Effector memory CD4-positive, alpha-beta T cell (primary cell): ENCODE results near the gene PPL.

Source experiments
- DNase-seq, 3 donors: peaks; one replicate each; pipeline ENCODE4 v3.0.0-alpha.2; 2020
- H3K27ac ChIP-seq: 2 replicates; pipeline ENCODE4 v1.7.0; 2013; ENCODE audit warnings: mild to moderate bottlenecking, low read length, moderate library complexity; ENCODE audit not compliant: insufficient read depth, poor library complexity, severe bottlenecking
- H3K27me3 ChIP-seq: replicated peaks from 2 replicates; pipeline ENCODE4 v1.7.0; 2013; ENCODE audit warnings: mild to moderate bottlenecking, low read length; ENCODE audit not compliant: insufficient read depth, control insufficient read depth, poor library complexity, severe bottlenecking
- H3K36me3 ChIP-seq: 2 replicates; pipeline ENCODE4 v1.7.0; 2013; ENCODE audit warnings: mild to moderate bottlenecking, low read length, moderate library complexity; ENCODE audit not compliant: control insufficient read depth, insufficient read depth
- H3K4me1 ChIP-seq: 2 replicates; pipeline ENCODE4 v1.7.0; 2013; ENCODE audit warnings: low read length, mild to moderate bottlenecking; ENCODE audit not compliant: control insufficient read depth, insufficient read depth, poor library complexity, severe bottlenecking
- H3K4me3 ChIP-seq: 2 replicates; pipeline ENCODE4 v1.7.0; 2013; ENCODE audit warnings: low read length, low read depth, mild to moderate bottlenecking; ENCODE audit not compliant: insufficient read depth, poor library complexity, severe bottlenecking
- H3K9me3 ChIP-seq: 2 replicates; pipeline ENCODE4 v1.7.0; 2013; ENCODE audit warnings: mild to moderate bottlenecking, low read length, moderate library complexity; ENCODE audit not compliant: control insufficient read depth

PPL gene

DNA sequence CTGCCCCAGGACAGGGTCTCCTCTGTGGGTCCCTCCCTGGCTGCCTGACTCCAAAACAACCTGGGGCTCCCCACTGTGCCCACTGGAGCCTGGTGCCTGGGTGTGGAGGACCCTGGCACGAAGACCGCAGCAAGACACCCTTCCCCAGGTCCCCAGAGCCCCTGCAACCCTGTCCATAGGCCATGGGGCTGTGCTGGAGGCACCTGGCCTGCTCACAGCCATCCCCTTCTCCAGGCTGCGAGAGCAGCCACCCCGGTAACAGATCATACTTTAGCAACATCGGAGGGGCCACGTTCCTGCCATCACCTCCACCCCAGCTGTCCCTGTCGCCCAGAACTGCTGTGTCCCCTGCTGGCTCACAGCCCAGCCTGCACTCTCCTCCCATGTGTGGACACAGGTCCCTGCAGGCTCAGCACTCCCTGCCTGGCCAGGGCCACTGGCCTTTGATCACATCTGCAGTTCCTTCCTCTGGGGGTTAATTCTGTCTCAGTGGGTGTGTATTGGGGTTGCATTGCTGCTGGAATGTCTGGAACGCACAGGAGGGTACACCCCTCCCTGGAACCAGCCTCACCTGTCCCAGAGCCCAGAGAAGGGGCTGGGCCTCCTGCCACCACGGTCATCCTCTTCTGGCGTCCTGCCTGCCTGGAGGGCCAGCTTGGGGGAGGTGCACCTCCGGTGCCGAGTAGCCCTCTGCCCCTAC, 12.2 kb downstream of the PPL start:
- no peak overlapping the region for H3K4me3 ChIP-seq
- peaks cover 7% of the 10 kb centered on the region for H3K9me3 ChIP-seq
- no peak overlapping the region for H3K27ac ChIP-seq
- DNase-seq, result no peak
- H3K27me3 ChIP-seq, result no peaks in the 10 kb centered on the region
- H3K4me1 ChIP-seq, result no peaks in the 10 kb centered on the region
- no peaks in the 10 kb centered on the region for H3K36me3 ChIP-seq

DNA sequence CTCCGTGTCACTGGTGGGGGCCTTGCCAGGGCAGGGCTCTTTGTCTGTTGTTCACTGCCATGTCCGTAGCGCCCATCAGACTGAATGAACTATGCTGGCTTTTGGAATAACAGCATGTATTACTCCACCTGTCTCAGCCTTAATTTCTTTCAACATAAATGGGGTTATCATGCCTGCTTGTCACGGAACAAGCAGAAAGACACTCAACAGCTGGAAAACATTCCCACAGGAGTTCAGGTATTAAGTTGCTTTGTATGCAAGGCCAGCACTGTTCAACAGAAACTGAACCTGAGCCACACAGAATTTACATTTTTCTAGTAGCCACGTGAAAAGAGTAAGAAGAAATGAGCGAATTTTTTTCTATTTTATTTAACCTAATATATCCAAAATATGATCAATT, 13.1 kb downstream of the PPL start:
- Histone ChIP-seq H3K4me1 (no peaks in the 10 kb centered on the region), H3K36me3 (no peaks in the 10 kb centered on the region), H3K27ac (no peak overlapping the region), H3K27me3 (no peaks in the 10 kb centered on the region), H3K9me3 (peaks cover 7% of the 10 kb centered on the region), H3K4me3 (no peak overlapping the region)
- DNase-seq, result no peak

DNA sequence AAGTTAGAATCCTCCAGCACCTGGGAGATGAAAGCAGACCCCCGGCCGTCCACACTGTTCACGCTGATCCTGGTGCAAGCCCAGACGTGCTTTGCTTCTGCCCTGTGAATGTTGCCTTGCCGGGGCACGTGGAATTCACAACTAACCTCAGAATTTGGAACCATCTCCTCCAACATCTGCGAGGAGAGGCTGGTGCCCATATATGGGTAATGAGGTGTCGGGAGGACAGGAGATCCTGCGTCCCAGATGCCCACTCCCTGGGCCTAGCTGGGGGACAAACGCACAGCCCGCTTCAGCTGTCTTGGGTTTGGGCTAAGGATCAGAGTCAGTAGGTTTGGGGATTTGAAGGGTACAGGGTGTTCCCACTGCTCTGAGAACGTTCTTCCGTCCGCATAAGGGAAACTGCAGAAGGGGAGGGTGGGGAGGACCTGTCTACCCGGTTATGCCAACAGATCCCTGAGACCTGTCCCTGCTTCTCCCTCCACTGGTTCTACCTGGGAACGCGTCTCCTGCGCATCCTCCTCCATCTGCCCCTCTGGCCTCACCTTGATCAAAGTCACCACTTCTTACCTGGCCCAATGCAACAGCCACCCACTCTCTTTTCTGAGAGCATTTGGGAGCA, 14.1 kb downstream of the PPL start:
- DNase-seq, result no peak
- Histone ChIP-seq H3K4me1 (no peaks in the 10 kb centered on the region), H3K9me3 (peaks cover 7% of the 10 kb centered on the region), H3K27me3 (no peaks in the 10 kb centered on the region), H3K36me3 (no peaks in the 10 kb centered on the region), H3K4me3 (no peak overlapping the region), H3K27ac (no peak overlapping the region)

DNA sequence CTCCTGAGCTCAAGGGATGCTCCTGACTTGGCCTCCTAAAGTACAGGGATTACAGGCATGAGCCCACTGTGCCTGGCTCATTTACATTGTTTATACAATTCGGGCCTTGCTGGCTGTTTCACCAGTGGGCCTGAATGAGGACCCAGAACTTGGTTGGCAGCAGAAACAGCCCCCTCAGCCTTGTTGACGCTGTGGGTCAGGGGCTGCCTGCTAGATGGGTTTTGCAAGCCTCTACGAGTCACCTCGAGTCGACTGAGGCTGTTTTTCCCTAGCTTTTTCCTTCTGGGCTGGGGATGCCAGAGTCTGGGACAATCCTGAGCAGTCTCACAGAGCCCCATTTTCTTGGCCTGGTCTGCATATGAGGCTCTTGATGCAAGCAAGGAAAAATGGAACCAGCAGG, 16.1 kb downstream of the PPL start:
- H3K9me3 ChIP-seq, result no peaks in the 10 kb centered on the region
- no peak overlapping the region for H3K27ac ChIP-seq
- H3K27me3 ChIP-seq, result no peaks in the 10 kb centered on the region
- H3K4me1 ChIP-seq, result no peaks in the 10 kb centered on the region
- H3K4me3 ChIP-seq, result no peak overlapping the region
- no peak for DNase-seq
- no peaks in the 10 kb centered on the region for H3K36me3 ChIP-seq

DNA sequence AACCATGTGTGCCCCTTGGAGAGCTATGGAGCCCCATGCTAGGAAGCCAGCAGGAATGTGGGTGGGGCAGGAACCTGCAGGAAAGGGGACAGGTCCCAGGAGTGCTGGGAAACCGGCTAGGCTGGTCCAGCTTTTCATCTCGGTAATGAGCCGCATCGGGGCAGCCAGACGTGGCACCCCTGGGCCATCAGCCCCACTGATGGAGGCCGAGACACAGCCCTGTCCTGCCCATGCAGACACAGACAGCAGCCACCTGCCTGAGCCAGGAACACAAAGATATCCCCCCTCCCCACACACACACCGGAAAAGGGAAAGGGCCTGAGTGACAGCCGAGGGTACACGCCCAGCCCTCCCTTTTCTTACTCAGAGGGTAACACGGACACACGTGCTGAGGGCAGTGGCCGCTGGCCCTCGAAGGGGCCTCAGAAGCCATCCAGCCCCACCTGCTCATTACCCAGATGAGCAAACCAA, 18.1 kb downstream of the PPL start:
- no peak for DNase-seq
- Histone ChIP-seq H3K36me3 (no peaks in the 10 kb centered on the region), H3K27me3 (no peaks in the 10 kb centered on the region), H3K4me1 (no peaks in the 10 kb centered on the region), H3K4me3 (no peak overlapping the region), H3K9me3 (no peaks in the 10 kb centered on the region), H3K27ac (no peak overlapping the region)

DNA sequence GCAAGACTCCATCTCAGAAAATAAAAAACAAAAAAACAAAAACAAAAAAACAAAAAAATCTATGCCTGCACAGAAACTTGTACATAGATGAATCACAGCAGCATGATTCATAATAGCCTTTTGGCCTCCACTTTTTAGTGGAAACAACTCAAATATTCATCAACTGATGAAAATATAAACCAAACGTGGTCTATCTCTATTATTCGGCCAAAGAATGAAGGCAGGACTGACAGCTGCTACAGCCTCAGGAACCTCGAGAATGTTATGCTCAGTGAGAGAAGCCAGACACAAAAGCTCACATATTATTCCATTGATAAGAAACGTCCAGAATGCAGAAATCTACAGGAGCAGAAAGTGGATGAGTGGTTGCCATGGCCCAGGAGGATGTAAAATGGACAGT, 19.8 kb downstream of the PPL start:
- H3K27ac ChIP-seq, result no peak overlapping the region
- no peak for DNase-seq
- H3K36me3 ChIP-seq, result no peaks in the 10 kb centered on the region
- H3K4me3 ChIP-seq, result no peak overlapping the region
- no peaks in the 10 kb centered on the region for H3K9me3 ChIP-seq
- H3K4me1 ChIP-seq, result no peaks in the 10 kb centered on the region
- H3K27me3 ChIP-seq, result no peaks in the 10 kb centered on the region

DNA sequence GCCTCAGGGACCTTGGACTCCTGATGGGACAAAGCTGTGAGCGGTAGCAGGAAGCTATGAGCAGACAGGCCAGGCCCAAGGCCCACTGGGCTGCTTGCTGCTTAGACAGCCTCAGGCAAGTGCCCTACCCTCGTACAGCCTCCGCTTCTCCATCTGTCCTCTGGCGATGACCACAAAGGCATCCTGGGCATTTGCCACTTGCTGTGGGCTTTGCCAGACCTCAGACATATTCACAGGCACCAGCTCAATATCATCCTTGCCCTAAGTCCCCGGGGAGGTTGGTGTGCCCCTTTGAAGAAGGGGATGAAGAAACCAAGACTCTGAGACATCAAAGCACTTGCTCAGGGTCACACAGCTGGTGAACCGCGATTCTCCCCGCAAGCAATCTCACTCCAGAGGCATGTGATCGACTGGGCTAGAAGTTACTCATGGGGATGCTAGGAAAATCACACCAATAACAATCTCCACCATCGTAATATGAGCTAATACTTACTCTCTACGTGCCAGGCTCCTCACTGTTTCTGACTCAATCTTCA, 21.7 kb downstream of the PPL start:
- H3K27ac ChIP-seq, result no peak overlapping the region
- DNase-seq, result no peak
- H3K4me1 ChIP-seq, result no peaks in the 10 kb centered on the region
- H3K36me3 ChIP-seq, result no peaks in the 10 kb centered on the region
- no peak overlapping the region for H3K4me3 ChIP-seq
- H3K27me3 ChIP-seq, result no peaks in the 10 kb centered on the region
- no peaks in the 10 kb centered on the region for H3K9me3 ChIP-seq

DNA sequence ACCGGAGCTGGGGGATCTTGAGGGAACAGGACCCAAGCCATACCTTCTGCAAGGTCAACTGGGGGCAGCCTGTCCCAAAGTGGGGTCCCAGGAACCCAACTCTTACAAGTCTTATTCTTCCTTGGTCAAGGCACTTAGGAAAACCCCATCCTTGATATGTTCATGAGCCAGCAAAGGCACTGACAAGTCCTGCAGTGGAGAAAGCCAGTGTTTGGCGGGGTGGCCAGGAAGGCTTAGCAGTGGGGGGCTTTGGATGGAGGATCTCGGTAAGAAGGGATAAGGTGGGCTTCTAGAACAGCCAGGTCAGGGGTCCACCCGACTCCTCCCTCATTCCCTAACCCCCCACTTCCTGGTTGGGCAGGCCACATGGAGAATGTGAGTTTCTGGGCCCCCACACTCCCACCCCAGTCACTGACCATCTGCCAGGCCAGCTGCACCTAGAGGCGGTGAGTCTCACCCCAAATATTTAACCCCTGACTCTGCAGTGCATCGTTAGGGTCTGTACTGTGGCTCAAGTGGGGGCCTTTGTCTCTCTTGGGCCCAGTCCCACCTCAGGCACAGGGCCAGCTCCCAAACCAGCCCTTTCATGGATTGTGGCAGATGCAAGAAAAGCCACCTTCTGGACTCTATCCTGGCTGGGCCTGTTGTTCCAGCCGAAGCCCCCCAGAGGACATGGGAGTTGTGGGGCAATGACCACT, 22.3 kb downstream of the PPL start:
- no peaks in the 10 kb centered on the region for H3K36me3 ChIP-seq
- H3K4me1 ChIP-seq, result no peaks in the 10 kb centered on the region
- no peak for DNase-seq
- no peak overlapping the region for H3K4me3 ChIP-seq
- H3K27ac ChIP-seq, result no peak overlapping the region
- no peaks in the 10 kb centered on the region for H3K9me3 ChIP-seq
- no peaks in the 10 kb centered on the region for H3K27me3 ChIP-seq

DNA sequence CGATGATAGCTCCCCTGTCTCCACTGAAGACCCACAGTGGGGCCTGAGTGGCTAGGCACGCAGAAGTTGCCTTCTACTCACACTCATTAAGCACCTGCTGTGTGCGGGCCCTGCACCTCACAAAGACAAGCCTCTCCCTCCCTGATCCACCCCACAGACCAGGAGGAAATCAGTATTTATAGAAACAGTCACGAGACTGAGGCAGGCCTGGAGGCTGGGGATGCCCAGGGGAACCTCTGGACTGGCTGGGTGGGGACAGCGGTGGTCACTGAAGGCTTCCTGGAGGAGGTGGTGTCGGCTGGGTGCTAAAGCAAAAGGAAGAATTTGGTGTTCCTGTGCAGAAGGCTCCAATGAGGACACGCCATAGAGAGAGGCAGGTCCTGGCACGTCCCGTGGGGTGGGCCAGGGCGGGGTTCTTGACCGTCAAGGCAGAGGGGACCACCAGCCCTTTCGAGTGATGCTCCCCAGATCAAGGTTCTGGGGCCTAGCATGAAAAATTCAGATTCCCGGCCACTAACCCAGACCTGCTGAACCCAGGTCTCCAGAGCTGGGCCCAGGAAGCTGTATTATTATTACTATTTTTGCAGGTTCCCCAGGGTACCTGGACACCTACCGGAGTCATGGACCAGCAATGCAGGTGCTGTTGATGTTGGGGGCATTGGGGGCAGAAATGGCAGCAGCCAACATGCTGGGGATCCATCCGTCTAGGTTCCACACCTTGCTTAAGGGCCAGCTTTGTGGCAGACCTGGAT, 23.0 kb downstream of the PPL start:
- no peak overlapping the region for H3K27ac ChIP-seq
- no peaks in the 10 kb centered on the region for H3K4me1 ChIP-seq

More for the DNA sequence above, 23.0 kb downstream of the PPL start:
- Histone ChIP-seq H3K27me3 (no peaks in the 10 kb centered on the region), H3K9me3 (no peaks in the 10 kb centered on the region), H3K4me3 (no peak overlapping the region), H3K36me3 (no peaks in the 10 kb centered on the region)
- no peak for DNase-seq
